ENCODE measurements around the gene SRRM4.

The SRRM4 gene

DNA sequence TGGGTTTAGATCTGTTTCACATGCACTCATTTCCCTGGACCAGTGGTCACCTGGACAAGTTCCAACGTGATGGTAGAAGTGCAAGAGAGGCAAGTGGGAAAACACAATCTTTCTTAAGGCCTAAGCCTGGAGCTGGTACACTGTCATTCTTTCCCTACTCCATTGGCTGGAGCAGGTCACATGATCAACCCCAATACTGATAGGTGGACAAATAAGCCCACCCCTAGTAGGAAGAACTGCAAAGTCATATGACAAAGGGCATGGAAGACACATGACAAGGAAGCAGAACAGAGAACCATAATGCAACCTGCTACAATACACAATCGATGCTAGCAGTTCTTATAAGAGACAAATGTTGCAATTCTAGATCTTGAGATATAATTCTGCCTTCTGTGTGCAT is 66.3 kb downstream of the SRRM4 start:
- Mint-ChIP-seq H3K4me3 (no peak overlapping the region), H3K27me3 (ENCODE audit: low read depth, poor library complexity) (peaks cover 15% of the 10 kb centered on the region), H3K27ac (no peak overlapping the region), H3K4me1 (no peaks in the 10 kb centered on the region), H3K36me3 (ENCODE audit: low read depth) (no peaks in the 10 kb centered on the region), H3K9me3 (peaks cover 5% of the 10 kb centered on the region)
- TF ChIP-seq CTCF (IDR thresholded peaks at IDR 0.05): no peak
- no peak for DNase-seq

DNA sequence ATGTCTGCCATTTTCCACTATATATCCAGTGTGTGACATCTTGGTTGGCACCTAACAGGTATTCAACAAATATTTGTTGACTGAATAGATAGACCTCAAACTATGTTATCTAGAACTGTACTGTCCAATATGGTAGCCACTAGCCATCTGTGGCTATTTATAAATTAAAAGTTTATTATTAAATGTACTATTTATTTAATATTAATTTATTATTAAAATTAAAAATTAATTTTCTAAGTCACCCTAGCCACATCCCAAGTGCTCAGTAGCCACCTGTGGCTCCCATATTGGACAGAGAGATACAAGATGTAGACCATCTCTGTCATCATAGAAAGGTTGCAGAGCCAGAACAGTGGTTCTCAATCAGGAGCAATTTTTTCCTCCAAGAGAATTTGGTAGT is 69.3 kb downstream of the SRRM4 start:
- no peak for DNase-seq
- Mint-ChIP-seq H3K27ac (no peak overlapping the region), H3K36me3 (ENCODE audit: low read depth) (no peaks in the 10 kb centered on the region), H3K4me1 (no peaks in the 10 kb centered on the region), H3K4me3 (no peak overlapping the region), H3K27me3 (ENCODE audit: low read depth, poor library complexity) (peaks cover 19% of the 10 kb centered on the region), H3K9me3 (peaks cover 5% of the 10 kb centered on the region)
- TF ChIP-seq CTCF (IDR thresholded peaks at IDR 0.05): no peak

- no peaks in the 10 kb centered on the region for H3K36me3 Mint-ChIP-seq (ENCODE audit: low read depth)
- no peak overlapping the region for H3K27ac Mint-ChIP-seq
- peaks cover 5% of the 10 kb centered on the region for H3K9me3 Mint-ChIP-seq
- H3K4me1 Mint-ChIP-seq: no peaks in the 10 kb centered on the region
- no peak for TF ChIP-seq CTCF (IDR thresholded peaks at IDR 0.05)
- DNase-seq: no peak
- peaks cover 18% of the 10 kb centered on the region for H3K27me3 Mint-ChIP-seq (ENCODE audit: low read depth, poor library complexity)
- H3K4me3 Mint-ChIP-seq: no peak overlapping the region
These were observed 70.1 kb downstream of the SRRM4 start for GRCh38 chr12:119051474-119051873.

- H3K27me3 Mint-ChIP-seq (ENCODE audit: low read depth, poor library complexity): peaks cover 20% of the 10 kb centered on the region
- no peak for DNase-seq
- no peak overlapping the region for H3K27ac Mint-ChIP-seq
- TF ChIP-seq CTCF (IDR thresholded peaks at IDR 0.05): no peak
- H3K4me1 Mint-ChIP-seq: no peaks in the 10 kb centered on the region
- no peak overlapping the region for H3K4me3 Mint-ChIP-seq
- no peaks in the 10 kb centered on the region for H3K36me3 Mint-ChIP-seq (ENCODE audit: low read depth)
- peaks cover 5% of the 10 kb centered on the region for H3K9me3 Mint-ChIP-seq
These were observed 70.7 kb downstream of the SRRM4 start for GRCh38 chr12:119052001-119052400.

GRCh38 chr12:119055977-119056376 is 74.6 kb downstream of the SRRM4 start:
- no peak overlapping the region for H3K27ac Mint-ChIP-seq
- no peak for TF ChIP-seq CTCF (IDR thresholded peaks at IDR 0.05)
- no peaks in the 10 kb centered on the region for H3K4me1 Mint-ChIP-seq
- H3K36me3 Mint-ChIP-seq (ENCODE audit: low read depth): no peaks in the 10 kb centered on the region
- no peak overlapping the region for H3K4me3 Mint-ChIP-seq
- no peaks in the 10 kb centered on the region for H3K9me3 Mint-ChIP-seq
- peaks cover 22% of the 10 kb centered on the region for H3K27me3 Mint-ChIP-seq (ENCODE audit: low read depth, poor library complexity)
- DNase-seq: no peak

- peaks cover 23% of the 10 kb centered on the region for H3K27me3 Mint-ChIP-seq (ENCODE audit: low read depth, poor library complexity)
- H3K36me3 Mint-ChIP-seq (ENCODE audit: low read depth): no peaks in the 10 kb centered on the region
- H3K27ac Mint-ChIP-seq: peak overlapping the region; percentile 6
- no peaks in the 10 kb centered on the region for H3K9me3 Mint-ChIP-seq
- H3K4me1 Mint-ChIP-seq: no peaks in the 10 kb centered on the region
- TF ChIP-seq CTCF (IDR thresholded peaks at IDR 0.05): no peak
- no peak overlapping the region for H3K4me3 Mint-ChIP-seq
- peak; percentile 90 for DNase-seq
These were observed 79.8 kb downstream of the SRRM4 start for GRCh38 chr12:119060847-119061796.
